ENCODE data around the gene MAGI2.

MAGI2 gene

GRCh38 chr7:78768859-78769258, 684.6 kb downstream of the MAGI2 start:
- DNase-seq: no peak

GRCh38 chr7:78765943-78766729, 687.3 kb downstream of the MAGI2 start:
- DNase-seq: no peak

DNA sequence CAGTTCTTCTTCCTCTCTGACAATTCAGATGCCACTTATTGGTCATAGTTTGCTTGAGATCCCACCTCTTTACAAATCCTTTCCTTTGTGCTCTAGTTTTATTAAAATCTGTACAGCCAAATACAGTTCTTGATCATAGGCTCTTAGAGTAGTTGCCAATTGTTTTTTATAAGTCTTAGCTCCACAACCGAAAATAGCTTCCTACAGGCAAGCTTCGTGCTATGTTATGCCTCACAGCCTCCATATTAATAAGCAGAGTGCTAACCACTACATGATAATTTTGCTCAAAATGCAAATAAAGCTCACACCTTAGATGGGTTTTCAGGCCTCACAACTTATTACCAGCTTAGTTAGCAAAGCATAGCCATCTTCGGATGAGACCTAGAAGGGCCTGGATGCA, 688.9 kb downstream of the MAGI2 start:
- DNase-seq: no peak

DNA sequence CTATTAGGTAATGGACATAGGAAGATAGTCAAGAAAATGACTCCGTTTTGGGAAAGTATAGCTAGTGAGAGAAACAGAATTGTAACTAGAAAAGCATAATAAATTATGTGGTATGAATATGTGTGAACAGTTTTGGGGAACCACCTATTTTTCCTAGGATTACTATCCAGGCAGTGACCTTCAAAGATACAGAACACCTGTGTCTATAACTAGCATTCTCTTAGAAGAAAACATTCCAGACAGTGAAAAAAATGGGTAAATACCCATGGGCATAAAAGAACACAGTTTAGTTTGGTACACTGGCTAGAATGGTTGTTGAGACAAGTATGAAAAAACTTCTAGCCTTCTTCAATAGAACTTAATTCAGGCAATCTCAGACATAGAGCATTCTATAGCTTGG, 690.8 kb downstream of the MAGI2 start:
- no peak for DNase-seq

DNA sequence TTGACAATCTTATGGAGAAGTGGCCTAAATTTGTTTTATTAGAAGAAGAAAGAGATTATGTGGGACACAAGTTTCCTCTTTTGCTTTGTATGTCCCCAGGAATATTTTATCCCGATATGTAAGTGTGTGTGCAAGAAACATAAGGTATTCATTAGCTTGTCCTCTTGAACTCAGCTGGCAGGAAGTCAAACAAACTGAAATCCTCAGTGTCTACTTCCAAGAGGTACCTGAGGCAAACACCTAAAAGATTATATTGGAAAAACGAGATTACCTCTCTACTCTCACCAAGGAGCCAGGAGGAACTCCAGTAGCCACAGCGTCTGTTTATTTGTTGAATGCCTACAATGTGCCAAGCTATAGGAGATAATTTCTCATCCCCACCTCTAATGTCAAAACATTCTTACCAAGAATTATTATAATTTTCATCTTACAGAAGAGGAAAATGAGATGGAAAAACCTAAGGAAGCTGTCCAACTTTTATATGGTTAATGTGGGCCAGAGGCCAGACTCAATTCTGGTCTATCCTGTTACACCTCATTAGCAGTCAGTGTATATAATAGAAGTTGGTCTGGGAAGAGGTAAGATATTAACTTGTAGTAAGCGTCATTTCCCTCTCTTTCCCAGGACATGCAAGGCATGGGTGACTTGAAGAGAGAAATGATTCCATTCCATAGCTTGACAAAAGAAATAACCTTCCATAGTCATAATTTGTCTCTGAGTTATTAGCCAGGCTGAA, 692.7 kb downstream of the MAGI2 start:
- no peak for DNase-seq

- DNase-seq: no peak
These were observed 700.9 kb downstream of the MAGI2 start for GRCh38 chr7:78752554-78752953.

DNA sequence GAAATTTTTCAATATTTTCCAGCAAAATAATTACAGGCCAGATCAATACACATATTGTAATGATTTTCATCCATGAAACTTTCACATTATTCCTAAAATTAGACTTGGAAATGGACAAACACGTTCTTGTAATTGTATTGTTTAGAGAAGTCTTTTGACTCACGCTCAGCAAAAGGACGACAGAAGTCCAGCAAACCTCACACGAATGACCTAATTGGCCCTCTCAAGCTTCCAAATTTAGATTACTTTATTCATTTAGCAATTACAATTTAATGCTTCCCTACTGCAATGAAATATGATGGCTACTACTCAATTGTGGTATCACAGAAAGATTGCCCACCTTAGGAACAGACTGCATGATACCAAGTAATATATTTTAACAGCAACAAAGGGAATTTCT, 702.2 kb downstream of the MAGI2 start:
- DNase-seq: no peak

- no peak for DNase-seq
These were observed 704.3 kb downstream of the MAGI2 start for GRCh38 chr7:78749052-78749746.

DNA sequence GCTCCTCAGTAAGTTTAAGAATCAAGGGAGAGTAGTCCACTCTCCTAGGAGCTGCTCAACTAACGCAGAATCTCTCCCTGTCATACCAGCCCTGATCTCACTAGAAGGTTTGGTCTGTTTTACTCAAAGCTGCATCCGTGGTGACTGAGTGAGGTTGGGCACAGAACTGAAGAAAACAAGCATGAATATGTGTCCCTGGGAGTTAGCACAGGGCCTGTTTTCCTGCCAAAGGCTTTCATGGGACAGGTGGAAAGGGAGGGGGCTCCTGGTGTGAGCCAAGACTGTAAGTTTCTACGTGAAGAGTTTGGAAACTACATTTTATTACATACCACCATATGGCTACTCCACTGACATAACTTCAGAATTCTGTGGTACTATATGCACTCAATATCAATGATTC, 705.9 kb downstream of the MAGI2 start:
- no peak for DNase-seq

GRCh38 chr7:78746301-78746700, 707.2 kb downstream of the MAGI2 start:
- no peak for DNase-seq

- no peak for DNase-seq
These were observed 710.8 kb downstream of the MAGI2 start for GRCh38 chr7:78742694-78743093.

DNA sequence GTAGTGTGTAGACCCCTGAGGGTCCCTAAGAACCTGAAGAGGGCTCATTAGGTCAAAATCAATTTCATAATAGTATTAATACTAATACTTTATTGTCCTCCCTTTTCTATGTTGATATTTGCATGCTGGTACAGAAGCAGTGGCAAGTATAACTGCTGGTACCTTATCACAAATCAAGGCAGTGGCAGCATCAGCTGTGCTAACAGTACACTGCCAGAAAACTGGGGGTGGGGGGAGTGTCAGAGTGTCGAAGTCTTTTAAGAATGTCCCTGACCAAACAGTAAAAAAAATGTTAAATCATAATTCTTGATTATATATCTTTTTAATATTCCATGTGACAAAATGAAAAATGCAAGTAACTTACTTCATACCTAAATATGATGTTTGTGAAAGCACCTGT, 716.9 kb downstream of the MAGI2 start:
- no peak for DNase-seq

DNA sequence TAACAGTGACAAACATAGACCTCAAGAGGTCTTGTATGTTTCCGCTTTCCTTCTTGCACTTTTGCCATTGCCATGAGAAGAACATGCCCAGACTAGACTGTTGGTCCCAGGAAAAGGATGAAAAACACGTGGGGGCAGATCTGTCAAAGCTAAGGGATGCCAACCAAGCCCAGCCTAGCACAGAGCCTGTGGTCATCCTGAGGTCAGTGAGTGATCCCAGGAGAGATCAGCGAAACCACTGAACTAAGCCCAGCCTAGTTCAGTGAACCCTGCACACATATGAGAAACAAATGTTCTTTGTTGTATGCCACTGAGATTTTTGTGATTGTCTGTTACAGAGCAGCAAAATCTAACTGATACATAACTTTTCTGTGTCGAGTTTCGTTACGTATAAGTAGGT, 718.8 kb downstream of the MAGI2 start:
- DNase-seq: no peak

DNA sequence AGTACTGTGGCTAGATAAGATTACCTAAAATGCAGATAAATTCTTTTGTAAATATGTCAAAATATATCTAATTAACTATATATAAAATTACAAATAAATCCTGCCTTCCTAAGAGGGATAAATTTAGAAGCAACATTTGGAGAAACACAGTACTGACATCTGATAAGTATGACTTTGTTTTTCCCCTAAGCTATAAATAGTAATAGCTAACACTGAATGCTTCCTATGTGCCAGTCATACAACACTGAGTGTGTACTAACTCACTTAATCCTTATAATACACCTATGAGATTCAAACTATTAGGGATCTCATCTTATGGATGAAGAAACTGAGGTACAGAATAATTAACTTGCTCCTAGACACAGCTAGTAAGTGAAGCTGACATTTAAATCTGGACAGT, 733.4 kb downstream of the MAGI2 start:
- no peak for DNase-seq

DNA sequence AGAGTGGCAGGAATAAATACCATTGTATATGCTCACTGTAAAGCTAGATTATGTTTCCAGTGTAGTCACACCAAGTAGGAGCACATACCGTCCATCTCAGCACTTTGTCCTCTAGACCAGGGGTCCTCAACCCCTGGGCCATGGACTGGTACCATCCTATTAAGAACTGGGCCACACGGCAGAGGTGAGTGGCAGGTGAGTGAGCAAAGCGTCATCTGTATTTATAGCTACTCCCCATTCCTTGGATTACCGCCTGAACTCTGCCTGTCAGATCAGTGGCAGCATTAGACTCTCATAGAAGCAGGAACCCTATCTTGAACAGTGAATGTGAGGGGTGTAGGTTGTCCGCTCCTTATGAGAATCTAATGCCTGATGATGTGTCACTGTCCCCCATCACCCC, 735.3 kb downstream of the MAGI2 start:
- DNase-seq: no peak

DNA sequence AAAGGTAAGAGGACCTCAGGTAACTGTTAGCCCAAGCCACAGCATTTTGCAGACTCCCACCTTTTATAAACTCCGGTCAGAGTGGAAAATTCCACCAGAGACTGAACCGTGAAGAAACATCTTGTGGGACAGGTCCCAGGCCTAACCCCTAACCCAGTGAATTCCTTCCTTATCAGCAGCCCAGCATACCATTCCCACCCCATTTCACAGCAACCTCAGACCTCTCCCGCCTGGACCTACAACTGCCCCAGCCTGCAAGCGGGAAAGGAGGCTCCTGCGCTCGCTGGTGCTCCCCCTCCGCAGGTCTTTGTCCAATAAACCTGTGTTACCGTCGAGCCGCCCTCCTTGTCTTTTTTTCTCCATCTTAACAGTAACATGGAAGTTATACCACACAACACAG, 736.6 kb downstream of the MAGI2 start:
- no peak for DNase-seq

- no peak for DNase-seq
These were observed 739.1 kb downstream of the MAGI2 start for GRCh38 chr7:78714356-78714755.

- DNase-seq: no peak
These were observed 741.4 kb downstream of the MAGI2 start for GRCh38 chr7:78712111-78712510.

GRCh38 chr7:78709658-78710057, 743.8 kb downstream of the MAGI2 start:
- no peak for DNase-seq

GRCh38 chr7:78704504-78704903, 749.0 kb downstream of the MAGI2 start:
- DNase-seq: no peak

DNA sequence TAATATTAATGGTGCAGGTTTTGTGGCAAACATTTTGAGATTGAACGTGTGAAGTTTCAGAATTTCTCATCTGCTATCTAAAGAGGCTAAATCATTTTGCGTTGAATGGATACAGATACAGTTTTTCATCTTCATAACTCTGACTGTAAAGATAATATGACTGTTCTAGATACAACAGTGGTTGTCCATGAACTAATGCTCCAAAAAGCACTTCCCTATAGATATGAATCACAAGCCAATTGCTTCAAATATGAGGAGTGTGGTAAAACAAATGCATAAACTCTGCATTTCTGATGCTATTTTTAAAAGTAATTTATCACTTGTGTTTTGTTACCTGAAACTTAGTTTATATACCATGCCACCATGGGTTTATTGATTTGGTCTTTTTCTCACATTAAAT, 750.1 kb downstream of the MAGI2 start:
- no peak for DNase-seq

DNA sequence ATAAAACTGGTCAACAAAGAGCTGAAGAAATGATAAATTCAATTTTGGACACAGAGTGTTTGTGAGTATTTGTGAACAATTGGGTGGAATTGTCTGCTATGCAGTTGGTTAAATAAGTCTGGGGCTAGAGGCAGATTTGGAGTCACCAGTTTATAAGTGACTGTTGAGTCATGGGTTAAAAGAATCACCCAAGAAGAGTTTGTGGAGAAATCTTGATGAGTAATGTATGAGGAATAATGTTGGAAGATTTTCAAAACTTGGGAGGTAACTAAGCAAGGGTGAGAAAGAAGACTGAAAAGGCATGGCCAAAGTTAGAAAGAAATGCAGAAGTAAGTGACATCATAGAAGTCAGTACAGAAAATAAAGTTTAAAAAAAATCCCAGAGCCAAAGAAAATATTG, 750.7 kb downstream of the MAGI2 start:
- no peak for DNase-seq

DNA sequence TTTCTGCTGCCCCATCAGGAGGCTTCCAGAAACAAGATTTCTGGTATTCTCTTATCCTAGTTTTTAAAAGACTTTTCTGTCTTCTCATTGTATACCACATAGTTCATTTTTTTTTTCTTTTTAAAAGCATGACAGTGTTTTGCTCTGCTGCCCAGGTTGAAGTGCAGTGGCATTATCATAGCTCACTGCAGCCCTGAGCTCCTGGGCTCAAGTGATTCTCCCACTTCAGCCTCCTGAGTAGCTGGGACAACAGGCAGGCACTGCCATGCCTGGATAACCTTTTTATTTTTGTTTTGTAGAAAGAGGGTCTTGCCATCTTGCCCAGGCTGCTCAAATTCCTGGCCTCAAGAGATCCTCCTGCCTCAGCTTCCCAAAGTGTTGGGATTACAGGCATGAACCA, 757.6 kb downstream of the MAGI2 start:
- no peak for DNase-seq

DNA sequence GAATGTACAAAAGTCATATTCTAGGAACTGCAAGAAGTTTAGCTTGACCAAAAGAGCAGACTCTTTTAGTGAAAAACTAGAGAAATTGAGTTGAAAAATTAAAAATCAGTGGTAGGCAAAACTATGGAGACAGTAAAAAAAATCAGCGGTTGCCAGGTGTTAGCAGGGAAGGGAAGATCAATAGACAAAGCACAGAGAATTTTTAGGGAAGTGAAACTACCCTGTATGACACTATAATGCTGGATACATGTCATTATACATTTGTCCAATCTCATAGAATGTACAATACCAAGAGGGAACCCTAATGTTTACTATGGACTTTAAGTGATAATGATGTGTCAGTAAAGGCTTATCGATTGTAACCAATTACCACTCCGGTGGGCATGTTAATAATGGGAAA, 761.9 kb downstream of the MAGI2 start:
- DNase-seq: no peak

All from inflammatory macrophage treated with lipopolysaccharide for 1 hour (primary cell).